Endothelial cell of umbilical vein (primary cell): Measurements from ENCODE around the gene AKAP6.

Experiments
- EZH2 ChIP-seq: IDR thresholded peaks from 2 replicates; pipeline ENCODE4 v1.6.1; 2012; ENCODE audit warnings: borderline replicate concordance, low read depth, mild to moderate bottlenecking, moderate library complexity, low read length, inconsistent platforms; ENCODE audit not compliant: severe bottlenecking
- MAX ChIP-seq: IDR thresholded peaks from 2 replicates; pipeline ENCODE4 v1.6.1; 2011; ENCODE audit not compliant: insufficient read depth, insufficient read length
- POLR2AphosphoS5 ChIP-seq: IDR thresholded peaks from 2 replicates; pipeline ENCODE4 v1.6.1; 2012; ENCODE audit warnings: low read depth, mild to moderate bottlenecking, control low read depth, low read length, moderate library complexity; ENCODE audit not compliant: insufficient read depth

DNA sequence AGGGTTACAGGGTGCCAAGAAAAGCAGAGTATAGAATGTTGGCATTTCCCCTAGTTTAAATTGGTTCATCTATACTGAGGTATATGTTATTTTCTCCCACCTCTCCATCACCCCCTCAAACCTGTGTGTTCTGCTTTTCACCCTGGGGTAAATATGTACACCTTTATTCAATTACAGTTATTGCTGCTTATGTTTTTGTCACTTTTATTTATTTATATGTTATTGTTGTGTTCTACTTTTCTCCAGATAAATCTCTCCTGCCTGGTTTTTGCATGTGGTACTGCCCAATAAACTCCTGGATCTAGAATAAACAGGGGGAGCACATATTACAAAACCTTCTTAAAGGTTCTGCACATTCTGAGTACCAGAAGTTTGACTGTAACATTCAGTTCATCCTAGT is 487.5 kb downstream of the AKAP6 start:
- TF ChIP-seq EZH2 (no peak), POLR2AphosphoS5 (no peak), MAX (no peak)
